VCaP (cell line): ENCODE measurements around the gene CNGA3.

Experiments
- H3K27ac ChIP-seq: fragments of 450-650 bp; 2 replicates; pipeline ENCODE4 v1.5.1; 2017
- TF ChIP-seq, protein P1 (sequence below): fragments of 450-650 bp; conservative IDR thresholded peaks from 2 replicates; pipeline ENCODE4 v1.5.1; 2017; ENCODE audit warnings: mild to moderate bottlenecking, moderate library complexity

The CNGA3 gene

GRCh38 chr2:98446850-98447249 lies 100.6 kb downstream of the CNGA3 start:
- TF ChIP-seq, protein P1, sequence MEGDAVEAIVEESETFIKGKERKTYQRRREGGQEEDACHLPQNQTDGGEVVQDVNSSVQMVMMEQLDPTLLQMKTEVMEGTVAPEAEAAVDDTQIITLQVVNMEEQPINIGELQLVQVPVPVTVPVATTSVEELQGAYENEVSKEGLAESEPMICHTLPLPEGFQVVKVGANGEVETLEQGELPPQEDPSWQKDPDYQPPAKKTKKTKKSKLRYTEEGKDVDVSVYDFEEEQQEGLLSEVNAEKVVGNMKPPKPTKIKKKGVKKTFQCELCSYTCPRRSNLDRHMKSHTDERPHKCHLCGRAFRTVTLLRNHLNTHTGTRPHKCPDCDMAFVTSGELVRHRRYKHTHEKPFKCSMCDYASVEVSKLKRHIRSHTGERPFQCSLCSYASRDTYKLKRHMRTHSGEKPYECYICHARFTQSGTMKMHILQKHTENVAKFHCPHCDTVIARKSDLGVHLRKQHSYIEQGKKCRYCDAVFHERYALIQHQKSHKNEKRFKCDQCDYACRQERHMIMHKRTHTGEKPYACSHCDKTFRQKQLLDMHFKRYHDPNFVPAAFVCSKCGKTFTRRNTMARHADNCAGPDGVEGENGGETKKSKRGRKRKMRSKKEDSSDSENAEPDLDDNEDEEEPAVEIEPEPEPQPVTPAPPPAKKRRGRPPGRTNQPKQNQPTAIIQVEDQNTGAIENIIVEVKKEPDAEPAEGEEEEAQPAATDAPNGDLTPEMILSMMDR: no peak
- no peak overlapping the region for H3K27ac ChIP-seq
